ENCODE data around the gene AGAP2. TPM values are rescaled to one million over a fixed set of nuclear protein-coding genes. Genes with fewer than 3 reads are reported as not detected.

Gene AGAP2
- total RNA-seq, 1 experiment from 2014 or later, result 5.3 TPM

DNA sequence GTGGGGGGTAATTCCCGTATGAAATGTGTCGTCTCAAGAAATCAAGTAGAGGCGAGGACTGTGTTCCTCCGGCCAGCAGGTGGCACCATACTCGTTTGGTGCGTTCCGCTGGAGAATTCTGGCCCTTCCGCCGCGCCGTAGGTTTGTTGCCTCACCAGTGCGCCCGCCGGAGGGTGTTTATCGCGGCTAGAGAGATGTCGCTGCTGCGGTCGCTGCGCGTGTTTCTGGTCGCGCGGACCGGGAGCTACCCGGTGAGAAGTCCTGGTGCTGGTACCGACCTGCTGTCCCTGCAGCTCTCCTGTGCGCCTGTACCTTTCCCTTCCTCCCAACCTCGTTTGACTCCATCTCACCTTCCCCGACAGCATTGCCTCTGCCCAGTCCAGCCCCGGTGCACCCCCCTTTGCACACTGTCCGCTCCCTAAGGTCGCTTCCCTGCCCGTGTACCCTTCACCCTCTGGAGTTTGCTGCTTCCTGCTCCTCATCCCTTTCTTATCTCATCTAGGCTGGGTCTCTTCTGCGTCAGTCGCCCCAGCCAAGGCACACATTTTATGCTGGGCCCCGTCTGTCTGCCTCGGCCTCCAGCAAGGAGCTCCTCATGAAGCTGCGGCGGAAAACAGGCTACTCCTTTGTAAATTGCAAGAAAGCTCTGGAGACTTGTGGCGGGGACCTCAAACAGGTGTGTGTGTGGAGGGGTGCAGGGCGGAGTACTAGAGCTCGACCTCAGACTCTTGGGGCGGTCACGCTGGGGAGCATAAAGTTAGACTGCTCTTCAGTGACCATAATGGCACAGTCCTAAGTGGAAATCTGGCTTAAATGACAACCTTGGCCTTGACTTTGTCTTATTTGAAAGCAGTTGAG, 44.3 kb upstream of the AGAP2 start, which contains the start of gene TSFM:
TSS of gene TSFM (plus strand) at position 180 of the 858 bp plus-strand sequence. CDS start at position 195, 15 bp downstream.
- no peaks in the 10 kb centered on the region for H3K4me1 ChIP-seq (ENCODE audit: insufficient read depth, low read length)
- peak; percentile 95 for DNase-seq
- Mint-ChIP-seq H3K36me3 (ENCODE audit: insufficient read depth in 1 of 3, low read depth in 3 of 3) (peaks cover 18 to 36% (median 24%) of the 10 kb centered on the region in 3 experiments), H3K4me1 (peaks cover 4 to 7% of the 10 kb centered on the region in 2 experiments), H3K9me3 (peaks cover 0 to 3% of the 10 kb centered on the region in 2 experiments; a peak in 2 of 5 replicates), H3K27ac (peak within 1 kb of the TSS; percentile 96 to 99 (median 99)), H3K4me3 (peak within 1 kb of the TSS; percentile 100), H3K27me3 (ENCODE audit: low read depth) (no peaks in the 10 kb centered on the region)
- no peak within 1 kb of the TSS for H3T11ph ChIP-seq (ENCODE audit: low read length)
- no peak within 1 kb of the TSS for H4K5ac ChIP-seq (ENCODE audit: insufficient read length, low read depth, low read length)
- no peak within 1 kb of the TSS for H2BK20ac ChIP-seq (ENCODE audit: low read depth, low read length, poor library complexity, severe bottlenecking)
- no peaks in the 10 kb centered on the region for H3K79me1 ChIP-seq (ENCODE audit: insufficient read depth, low read depth, low read length, poor library complexity, severe bottlenecking)
- H3K27ac ChIP-seq (ENCODE audit: insufficient read length, low read depth, low read length), result no peak within 1 kb of the TSS
- H2BK5ac ChIP-seq (ENCODE audit: insufficient read length, low read length), result no peak within 1 kb of the TSS
- no peak within 1 kb of the TSS for H3K4ac ChIP-seq (ENCODE audit: low read depth, low read length)
- H3K79me2 ChIP-seq (ENCODE audit: insufficient read depth, low read length), result no peaks in the 10 kb centered on the region; the same call in 1 of the 2 replicates
- H4K20me1 ChIP-seq (ENCODE audit: control insufficient read depth, insufficient read depth, insufficient read length), result no peaks in the 10 kb centered on the region
- peak within 1 kb of the TSS; percentile 33 for H3K4me2 ChIP-seq (ENCODE audit: insufficient read depth, insufficient read length, low read length)
- H3K14ac ChIP-seq (ENCODE audit: insufficient read depth, low read length), result no peak within 1 kb of the TSS; the same call in 1 of the 2 replicates
- no peak within 1 kb of the TSS for H3K18ac ChIP-seq (ENCODE audit: insufficient read length, low read depth, low read length)
- WGBS (ENCODE audit: extremely low coverage, insufficient read length, low lambda C conversion rate), result no CpG with 5 or more reads among the region's 45 CpGs
- no peak within 1 kb of the TSS for H4K8ac ChIP-seq (replicated peaks; ENCODE audit: insufficient read length, low read depth, low read length)
- peaks cover 5% of the 10 kb centered on the region for H3K23me2 ChIP-seq (ENCODE audit: insufficient read length, low read depth, low read length, poor library complexity, severe bottlenecking)
- no peaks in the 10 kb centered on the region for H3K9me3 ChIP-seq (ENCODE audit: control insufficient read depth, low read depth, low read length)
- no peak within 1 kb of the TSS for H3K56ac ChIP-seq (ENCODE audit: insufficient read length, low read depth, low read length)
- TF ChIP-seq, protein P1, sequence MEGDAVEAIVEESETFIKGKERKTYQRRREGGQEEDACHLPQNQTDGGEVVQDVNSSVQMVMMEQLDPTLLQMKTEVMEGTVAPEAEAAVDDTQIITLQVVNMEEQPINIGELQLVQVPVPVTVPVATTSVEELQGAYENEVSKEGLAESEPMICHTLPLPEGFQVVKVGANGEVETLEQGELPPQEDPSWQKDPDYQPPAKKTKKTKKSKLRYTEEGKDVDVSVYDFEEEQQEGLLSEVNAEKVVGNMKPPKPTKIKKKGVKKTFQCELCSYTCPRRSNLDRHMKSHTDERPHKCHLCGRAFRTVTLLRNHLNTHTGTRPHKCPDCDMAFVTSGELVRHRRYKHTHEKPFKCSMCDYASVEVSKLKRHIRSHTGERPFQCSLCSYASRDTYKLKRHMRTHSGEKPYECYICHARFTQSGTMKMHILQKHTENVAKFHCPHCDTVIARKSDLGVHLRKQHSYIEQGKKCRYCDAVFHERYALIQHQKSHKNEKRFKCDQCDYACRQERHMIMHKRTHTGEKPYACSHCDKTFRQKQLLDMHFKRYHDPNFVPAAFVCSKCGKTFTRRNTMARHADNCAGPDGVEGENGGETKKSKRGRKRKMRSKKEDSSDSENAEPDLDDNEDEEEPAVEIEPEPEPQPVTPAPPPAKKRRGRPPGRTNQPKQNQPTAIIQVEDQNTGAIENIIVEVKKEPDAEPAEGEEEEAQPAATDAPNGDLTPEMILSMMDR (conservative IDR thresholded peaks at IDR 0.05), result peak; percentile 93
- peak within 1 kb of the TSS; percentile 91 for H3K9ac ChIP-seq (ENCODE audit: extremely low read depth, insufficient read length, low read length)
- H4K91ac ChIP-seq (ENCODE audit: insufficient read length, low read depth, low read length), result no peak within 1 kb of the TSS
- H2AK5ac ChIP-seq (ENCODE audit: insufficient read length, low read length), result no peak within 1 kb of the TSS
- no peak within 1 kb of the TSS for H3K23ac ChIP-seq (ENCODE audit: insufficient read length, low read depth, low read length)
- H2BK15ac ChIP-seq (ENCODE audit: low read depth, low read length), result no peak within 1 kb of the TSS
- H2AFZ ChIP-seq (ENCODE audit: low read length), result no peak within 1 kb of the TSS
- no peaks in the 10 kb centered on the region for H3K27me3 ChIP-seq (ENCODE audit: insufficient read depth, low read length)
- H2BK12ac ChIP-seq (ENCODE audit: insufficient read length, low read depth, low read length), result no peak within 1 kb of the TSS
- no peak within 1 kb of the TSS for H2BK120ac ChIP-seq (ENCODE audit: low read depth, low read length, poor library complexity, severe bottlenecking)

Data from H9 (cell line).